SK-N-DZ (cell line): Measurements from ENCODE around the gene KCNK4.

Experiments
- DNase-seq: peaks from one replicate; pipeline ENCODE4 v3.0.0-alpha.2; 2015; ENCODE audit warnings: low spot score

The KCNK4 gene

GRCh38 chr11:64289002-64289564 lies 2.0 kb upstream of the KCNK4 start:
- DNase-seq, result no peak

GRCh38 chr11:64290352-64291261 lies 495 bp upstream of the KCNK4 start:
- no peak for DNase-seq

GRCh38 chr11:64291752-64292459 lies 804 bp downstream of the KCNK4 start:
- no peak for DNase-seq

- no peak for DNase-seq
Measured at GRCh38 chr11:64292460-64293254, 1.6 kb downstream of the KCNK4 start.

- no peak for DNase-seq
Measured at GRCh38 chr11:64294774-64295173, 3.7 kb downstream of the KCNK4 start.

GRCh38 chr11:64295760-64296159 lies 4.7 kb downstream of the KCNK4 start:
- no peak for DNase-seq

- no peak for DNase-seq
Measured at GRCh38 chr11:64296236-64296635, 5.1 kb downstream of the KCNK4 start.

GRCh38 chr11:64296830-64297698 lies 6.0 kb downstream of the KCNK4 start:
- DNase-seq, result no peak

- no peak for DNase-seq
Measured at GRCh38 chr11:64297699-64298358, 6.7 kb downstream of the KCNK4 start.

- DNase-seq, result no peak
Measured at GRCh38 chr11:64298966-64299846, 8.1 kb downstream of the KCNK4 start.

GRCh38 chr11:64299847-64300648 lies 8.9 kb downstream of the KCNK4 start, which contains the start of gene CATSPERZ:
TSS of gene CATSPERZ (plus strand) at chr11:64300358. CDS start at chr11:64300411, 53 bp downstream.
- no peak for DNase-seq

GRCh38 chr11:64303109-64304031 lies 12.3 kb downstream of the KCNK4 start:
- DNase-seq, result no peak

GRCh38 chr11:64304032-64304315 lies 12.9 kb downstream of the KCNK4 start:
- no peak for DNase-seq

GRCh38 chr11:64304316-64305072 lies 13.4 kb downstream of the KCNK4 start:
- DNase-seq, result peak; percentile 92

GRCh38 chr11:64305075-64305690 lies 14.1 kb downstream of the KCNK4 start, which contains the start of gene ESRRA:
TSS of gene ESRRA (plus strand) at chr11:64305524. CDS start at chr11:64307180, 1,656 bp downstream.
- DNase-seq, result peak; percentile 99
